NCI-H774 (cell line): Measurements from ENCODE around the gene GALNT15.

Experiments used
- DNase-seq: peaks from one replicate; lab custom pipeline; 2025; lab: John Stamatoyannopoulos, UW

GALNT15 gene

DNA sequence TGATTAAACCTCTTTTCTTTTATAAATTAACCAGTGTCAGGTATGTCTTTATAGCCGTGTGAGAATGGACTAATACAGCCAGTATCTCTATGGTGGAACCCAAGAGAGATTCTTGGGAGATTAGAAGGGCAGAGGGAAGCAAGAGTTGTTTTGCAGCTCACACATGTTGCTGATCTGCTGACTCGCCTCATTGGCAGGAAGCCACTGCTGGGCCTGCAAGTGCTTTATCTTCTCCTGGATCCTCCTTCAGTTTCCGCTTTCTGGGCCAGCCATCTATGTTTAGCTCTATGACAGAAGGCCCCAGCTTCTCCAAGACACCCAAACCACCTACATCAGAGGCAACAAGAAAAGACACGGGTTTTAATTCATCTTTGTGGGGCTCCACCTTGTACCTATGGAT, 23.4 kb upstream of the GALNT15 start:
- no peak for DNase-seq

DNA sequence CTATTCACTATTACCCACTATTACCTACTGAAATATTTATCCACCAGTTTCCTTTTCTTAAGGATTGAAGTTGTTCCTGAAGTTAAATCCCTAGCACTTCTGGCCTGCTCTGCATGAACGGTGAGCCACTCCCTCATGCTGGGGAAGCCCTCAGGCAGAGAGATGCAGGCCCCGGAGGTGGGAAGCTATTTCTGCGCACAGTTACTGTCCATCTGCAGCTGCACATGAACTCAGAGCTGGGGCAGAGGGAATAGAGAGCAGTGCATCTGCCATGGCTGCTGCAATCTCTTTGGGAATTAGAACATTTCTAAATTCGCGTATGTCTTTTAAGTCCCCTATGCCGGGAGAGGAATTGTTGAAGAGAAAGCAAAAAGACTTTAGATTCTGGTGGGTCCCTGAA, 6.3 kb upstream of the GALNT15 start:
- DNase-seq, result no peak

DNA sequence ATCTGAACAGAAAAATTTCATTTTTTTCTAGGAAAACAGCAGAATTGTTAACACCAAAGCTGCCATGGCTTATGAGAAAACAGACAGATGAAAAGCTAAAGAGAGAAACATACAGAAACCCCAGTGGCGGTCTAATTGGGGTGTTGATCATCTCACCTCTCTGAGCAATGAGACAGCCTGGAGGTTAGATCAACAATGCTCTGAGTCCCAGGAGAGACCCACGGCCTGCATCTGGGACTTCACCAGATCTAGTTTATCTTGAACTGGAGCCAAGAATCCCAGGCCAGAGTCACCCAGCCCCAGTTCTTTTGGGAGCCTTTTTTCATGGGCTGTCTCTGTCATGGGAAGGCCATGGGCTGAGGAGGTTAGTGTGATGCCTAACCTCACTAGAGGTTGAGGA, 3.5 kb upstream of the GALNT15 start:
- DNase-seq, result no peak

DNA sequence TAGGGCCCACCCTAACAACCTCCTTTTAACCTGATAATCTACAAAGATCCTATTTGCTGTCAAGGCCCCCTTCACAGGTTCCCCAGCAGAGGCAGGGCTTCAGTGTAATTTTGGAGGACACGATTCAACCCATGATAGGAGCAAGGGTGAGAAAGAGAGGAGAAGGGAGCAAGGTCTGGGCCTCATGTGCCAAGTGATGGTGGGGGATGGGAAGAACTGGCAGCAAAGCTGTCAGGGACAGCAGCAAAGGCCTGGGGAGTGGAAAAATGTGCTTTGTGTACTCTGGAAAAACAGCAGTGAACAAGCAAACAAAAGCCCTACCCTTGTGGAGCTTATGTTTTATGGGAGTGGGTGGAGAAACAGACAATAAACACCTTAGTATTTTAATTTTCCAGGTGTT, 2.7 kb upstream of the GALNT15 start:
- DNase-seq, result no peak

DNA sequence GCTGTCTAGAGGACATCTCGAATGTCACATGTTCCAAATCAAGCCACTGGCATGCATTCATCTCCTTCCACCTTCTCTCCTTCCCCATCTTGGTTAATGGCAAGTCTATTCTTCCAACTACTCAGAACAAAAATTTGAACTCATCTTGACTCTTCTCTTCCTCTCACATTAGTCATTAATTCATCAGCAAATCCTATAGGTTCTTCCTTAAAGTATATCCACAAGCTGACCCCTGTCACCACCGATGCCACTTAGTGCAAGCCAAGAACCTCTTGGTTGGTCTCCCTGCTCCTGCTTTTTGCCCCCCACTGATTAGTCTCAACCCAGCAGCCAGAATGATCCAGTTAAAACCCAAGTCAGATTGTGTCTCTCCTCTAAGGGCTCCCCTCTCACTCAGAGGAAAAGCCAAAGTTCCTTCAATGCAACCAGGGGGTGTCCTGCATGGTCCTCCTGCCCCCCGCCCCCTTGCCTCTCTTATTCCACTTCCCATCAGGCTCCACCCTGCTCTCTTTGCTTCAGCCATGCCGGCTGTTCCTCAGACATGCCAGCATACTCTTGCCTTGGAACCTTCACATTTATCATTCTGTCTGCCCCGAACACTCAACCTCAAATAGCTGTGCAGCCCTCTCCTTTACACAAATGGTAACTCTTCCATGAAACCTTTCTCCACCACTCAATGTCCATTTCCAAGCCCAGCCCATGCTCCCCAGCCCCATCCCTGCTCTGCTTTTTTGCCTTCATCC, 1.0 kb upstream of the GALNT15 start:
- DNase-seq, result no peak

DNA sequence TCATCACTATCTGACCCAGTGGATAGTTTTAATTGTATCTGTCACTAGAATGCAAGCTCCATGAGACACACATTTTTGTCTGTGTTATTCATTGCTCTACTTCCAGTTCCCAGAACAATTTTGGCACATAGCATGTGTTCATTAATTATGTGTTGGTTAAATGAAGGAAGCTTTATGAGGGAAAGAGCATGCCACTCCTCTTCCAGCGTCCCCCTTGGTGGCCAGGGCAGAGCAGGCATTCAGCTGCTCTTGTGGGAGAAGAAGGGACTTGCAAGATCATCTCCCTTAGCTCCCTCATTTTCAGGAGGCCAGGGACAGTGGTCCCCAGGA, 489 bp upstream of the GALNT15 start:
- no peak for DNase-seq

DNA sequence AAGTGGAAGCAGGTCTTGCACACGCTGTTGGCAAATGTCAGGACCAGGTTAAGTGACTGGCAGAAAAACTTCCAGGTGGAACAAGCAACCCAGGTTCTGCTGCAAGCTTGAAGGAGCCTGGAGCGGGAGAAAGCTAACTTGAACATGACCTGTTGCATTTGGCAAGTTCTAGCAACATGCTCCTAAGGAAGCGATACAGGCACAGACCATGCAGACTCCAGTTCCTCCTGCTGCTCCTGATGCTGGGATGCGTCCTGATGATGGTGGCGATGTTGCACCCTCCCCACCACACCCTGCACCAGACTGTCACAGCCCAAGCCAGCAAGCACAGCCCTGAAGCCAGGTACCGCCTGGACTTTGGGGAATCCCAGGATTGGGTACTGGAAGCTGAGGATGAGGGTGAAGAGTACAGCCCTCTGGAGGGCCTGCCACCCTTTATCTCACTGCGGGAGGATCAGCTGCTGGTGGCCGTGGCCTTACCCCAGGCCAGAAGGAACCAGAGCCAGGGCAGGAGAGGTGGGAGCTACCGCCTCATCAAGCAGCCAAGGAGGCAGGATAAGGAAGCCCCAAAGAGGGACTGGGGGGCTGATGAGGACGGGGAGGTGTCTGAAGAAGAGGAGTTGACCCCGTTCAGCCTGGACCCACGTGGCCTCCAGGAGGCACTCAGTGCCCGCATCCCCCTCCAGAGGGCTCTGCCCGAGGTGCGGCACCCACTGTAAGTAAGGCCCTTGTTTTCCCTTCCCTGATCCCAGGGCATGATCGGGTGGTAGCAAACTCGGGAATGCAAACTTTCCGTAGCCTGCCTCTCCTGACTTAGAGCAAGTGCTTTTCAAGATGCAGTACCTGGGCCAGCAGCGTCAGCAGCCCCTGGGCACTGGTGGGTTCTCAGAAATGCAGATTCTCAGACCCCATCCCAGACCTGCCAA, 759 bp downstream of the GALNT15 start:
- DNase-seq, result no peak

DNA sequence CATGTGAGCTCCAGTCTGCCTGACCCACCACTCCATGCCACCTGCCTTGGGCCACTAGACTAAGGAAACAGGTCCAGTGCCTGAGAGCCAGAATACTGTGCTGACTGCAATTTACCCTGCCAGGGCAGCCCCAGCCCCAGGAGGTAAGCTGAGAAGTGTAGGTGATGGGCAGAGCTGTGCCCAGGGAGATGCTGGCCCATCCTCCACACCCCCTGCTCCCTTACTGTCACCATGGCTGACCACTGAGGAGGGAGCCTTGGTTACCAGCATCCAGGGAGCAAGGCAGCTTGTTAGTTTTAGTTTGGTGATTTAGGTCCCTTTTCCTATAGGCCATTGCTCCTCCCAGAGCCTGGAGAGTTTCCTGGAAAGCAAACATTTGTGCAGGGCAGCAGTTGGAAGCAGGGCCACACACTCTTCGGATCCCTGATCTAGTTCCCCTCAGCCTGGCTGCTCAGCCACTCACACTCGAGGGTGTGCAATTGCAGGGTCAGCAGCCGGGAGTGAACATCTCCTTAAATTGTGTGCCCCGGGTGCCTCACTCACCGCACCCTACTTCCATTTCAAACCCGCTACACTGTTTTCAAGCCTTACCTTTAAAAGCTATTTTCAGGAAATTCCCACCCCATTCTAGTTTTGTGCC, 2.0 kb downstream of the GALNT15 start:
- no peak for DNase-seq

DNA sequence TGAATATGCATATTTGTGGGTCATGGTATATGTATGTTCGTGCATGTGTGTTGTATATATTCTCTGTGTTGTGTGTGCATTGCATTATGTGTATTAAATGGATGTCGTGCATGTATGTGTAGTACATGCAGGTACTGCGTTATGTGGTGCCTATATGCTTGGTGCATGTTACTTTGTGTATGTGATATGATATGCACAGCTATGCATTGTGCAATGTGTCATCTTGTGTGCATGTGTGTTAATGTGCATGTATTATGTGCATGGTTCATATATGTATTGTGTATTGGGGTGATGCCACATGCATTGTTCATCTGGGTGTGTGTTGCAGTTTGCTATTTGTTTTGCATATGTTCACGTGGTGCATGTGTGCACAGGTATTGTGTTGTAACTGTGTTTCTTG, 2.9 kb downstream of the GALNT15 start:
- DNase-seq, result no peak

DNA sequence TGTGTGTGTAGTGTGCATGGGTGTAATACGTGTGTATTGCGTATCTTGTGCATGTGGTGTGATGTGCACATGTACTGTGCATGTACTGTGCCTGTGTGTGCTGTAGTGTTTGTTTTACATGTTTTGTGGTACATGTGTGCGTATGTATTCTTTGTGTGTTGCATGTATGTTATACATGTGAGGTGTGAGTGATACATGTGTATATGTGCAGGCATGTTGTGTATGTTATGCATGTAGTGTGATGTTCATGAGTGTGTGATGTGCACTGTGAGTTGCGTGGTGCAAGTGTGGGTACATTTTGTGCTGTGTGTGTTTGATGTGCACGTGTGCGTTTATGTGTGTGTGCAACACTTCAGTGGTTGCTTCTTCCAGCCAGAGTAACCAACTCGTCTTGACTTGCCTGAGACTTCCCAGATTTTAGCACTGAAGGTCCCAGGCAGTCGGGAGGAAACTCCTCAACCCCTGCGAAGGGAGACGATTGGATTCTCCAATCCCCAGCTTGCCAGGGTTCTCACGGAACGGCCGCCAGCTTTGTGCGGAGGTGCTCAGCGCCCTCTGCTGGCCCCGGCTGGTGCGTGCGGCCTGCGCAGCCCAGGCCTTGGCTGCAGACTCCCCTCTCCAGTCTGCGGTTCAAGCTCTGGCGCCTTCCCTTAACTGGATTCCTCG, 3.6 kb downstream of the GALNT15 start:
- no peak for DNase-seq

DNA sequence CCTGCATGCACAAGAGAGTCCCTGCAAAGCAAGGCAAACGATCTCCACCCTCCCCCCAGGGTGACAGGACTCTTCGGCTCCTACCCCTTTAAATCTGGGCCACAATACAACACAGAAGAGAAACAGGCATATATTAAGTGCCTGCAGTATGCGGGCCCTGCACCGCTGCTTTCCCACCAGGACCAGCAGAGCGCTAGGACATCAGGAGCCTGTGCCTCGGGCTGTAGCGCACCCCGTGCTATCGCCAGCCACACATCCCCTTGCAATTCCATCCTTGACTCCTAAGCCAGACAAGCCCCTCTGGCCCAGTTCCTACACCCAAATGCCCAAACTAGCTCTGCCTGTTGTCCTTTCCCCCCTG, 4.1 kb downstream of the GALNT15 start:
- no peak for DNase-seq

DNA sequence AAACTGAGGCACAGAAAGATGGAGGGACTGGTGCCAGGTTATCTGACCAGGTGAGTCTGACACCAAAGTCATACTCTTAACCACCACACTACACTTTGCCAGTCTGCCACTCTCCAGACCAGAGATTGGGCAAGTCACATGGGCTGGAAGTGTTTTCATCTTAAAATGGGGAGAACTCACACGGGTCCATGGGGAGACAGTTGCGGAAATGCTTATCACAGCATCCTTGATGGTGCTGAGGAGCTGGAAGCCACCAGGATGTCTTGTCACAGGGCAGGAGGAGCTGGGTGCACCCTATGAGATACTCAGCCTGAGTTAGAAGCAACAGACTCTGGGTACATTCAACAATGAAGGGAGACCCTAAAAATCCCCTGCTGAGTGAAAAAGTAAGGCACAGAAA, 4.8 kb downstream of the GALNT15 start:
- DNase-seq, result no peak

DNA sequence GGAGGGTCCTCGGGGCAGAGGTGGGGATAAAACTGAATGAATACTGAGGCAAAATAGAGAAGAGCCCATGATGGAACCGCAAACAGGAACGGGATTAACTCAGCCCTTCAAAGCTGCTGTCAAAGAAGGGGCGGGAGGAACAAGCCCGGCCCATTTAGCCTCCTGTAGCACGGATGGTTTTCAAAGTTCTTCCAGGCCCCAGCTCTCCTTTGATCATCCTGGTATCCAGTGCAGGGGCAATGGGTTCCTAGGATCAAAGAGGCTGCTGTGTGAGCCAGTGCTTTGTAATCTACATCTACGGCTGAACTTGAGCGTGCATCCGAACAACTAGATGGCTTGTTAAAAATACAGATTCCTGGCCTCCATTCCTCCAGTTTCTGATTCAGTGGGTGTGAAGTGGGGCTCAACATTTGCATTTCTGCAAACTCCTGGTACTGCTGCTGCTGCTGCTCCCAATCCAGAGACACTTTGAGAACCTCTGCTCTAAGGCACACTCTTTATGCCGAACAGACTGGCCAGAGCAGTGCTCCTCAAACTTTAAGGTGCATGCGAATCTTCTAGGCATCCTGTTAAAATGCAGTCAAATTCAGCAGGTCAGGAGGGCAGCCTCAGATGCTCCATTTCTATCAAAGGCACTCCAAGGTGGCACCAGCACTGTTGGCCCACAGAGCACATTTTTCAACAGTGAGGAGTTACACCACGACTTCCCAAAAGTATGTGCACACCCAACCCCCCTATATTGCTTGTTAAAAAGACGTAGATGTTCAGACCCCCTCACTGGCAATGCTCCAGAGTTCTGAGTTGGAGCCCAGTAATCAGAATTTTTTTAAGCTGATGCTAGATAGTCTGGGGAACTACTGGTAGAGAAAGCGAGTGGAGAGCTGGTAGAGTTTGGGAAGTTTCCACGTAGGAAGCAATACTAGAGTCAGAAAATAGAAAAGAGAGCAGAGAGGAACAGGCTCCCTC, 5.6 kb downstream of the GALNT15 start:
- DNase-seq, result no peak

DNA sequence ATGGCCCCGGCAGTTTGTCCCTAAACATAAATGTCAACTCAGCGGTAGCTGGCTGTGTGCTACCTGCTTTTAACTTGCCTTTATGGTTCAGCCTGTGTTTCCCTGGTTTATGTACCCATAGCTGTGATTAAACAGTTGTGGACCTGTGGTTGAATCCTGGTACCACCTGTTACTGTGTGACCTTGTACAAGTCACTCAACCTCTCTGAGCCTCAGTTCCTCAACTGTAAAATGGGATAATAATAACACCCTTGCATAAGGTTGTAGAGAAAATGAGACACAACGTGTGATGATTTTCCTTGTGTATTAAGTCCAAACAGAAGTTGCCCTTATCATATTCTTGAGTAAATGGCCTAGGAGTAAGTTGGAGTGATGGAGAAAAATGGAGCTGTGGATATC, 6.3 kb downstream of the GALNT15 start:
- DNase-seq, result no peak

DNA sequence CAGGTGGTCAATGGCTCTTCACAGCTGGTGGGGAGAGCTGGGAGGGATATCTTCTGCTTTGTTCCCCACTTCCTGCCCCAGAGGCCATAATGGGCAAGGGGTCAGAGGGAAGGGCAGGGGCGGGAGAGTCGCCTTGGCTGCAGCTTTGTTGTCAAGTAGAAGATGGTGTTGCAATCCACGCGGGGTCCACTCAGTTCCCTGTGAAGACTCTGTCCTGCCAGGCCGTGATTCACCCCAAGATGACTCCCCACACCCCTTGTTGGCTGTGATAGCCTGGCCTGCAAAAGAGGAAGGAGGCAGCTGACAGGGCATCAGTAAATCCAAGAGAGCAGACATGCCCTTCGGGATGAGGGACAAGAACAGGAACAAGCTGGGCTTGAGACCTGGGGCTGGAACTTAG, 6.9 kb downstream of the GALNT15 start:
- no peak for DNase-seq

DNA sequence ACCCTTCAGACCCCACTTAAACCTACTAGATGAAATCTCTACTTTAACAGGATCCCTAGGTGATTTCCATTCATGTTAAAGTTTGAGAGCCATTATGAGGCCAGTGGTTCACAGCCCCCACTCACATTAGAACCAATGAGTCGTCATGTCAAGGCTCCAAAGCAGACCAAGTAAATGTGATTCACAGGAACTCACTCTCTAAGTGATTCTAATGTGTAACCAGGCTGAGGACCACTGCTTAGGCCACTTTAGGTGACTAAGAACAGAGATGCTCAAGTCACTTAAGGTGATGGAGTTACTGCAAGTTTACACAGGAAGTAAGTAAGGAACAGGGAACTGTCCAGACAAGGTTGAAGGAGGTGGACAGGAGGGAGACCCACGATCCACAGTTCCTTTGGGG, 7.7 kb downstream of the GALNT15 start:
- DNase-seq, result no peak

DNA sequence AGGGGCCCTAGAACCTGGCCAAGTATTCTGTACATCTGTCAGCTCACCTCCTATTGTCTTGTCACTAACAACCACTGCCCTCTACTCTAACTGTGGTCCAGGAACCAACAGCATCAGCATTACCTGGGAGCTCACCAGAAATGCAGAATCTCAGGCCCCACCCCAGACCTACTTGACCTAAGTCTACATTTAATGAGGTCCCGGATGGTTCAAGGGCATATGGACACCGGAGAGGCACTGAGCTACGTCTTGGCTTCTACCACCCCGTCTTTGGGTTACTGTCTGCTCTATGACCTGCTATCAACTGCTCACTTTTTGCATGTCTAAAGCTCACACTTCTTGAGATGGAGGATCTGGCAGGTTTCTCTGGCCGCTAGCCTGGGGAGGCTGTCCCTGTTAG, 8.1 kb downstream of the GALNT15 start:
- no peak for DNase-seq

DNA sequence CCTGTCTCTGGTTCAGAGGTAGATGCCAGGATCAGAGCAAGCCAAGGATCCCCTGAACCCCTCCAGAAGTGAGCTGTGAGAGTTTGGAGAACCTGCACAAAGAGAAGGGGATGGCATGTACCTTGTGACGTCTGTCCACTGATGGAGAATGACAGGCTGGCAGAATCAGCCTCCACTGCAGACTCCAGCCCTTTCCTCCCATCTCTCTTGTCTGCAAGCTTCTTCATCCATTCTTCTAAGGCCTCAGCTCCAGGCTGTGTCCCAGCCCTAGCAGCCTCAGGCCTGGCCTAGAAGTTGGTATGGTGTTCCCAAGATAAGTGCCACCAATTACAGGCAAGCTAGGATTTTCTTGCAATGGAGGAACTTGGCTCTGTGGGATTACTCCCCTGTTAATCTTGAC, 8.6 kb downstream of the GALNT15 start:
- no peak for DNase-seq

DNA sequence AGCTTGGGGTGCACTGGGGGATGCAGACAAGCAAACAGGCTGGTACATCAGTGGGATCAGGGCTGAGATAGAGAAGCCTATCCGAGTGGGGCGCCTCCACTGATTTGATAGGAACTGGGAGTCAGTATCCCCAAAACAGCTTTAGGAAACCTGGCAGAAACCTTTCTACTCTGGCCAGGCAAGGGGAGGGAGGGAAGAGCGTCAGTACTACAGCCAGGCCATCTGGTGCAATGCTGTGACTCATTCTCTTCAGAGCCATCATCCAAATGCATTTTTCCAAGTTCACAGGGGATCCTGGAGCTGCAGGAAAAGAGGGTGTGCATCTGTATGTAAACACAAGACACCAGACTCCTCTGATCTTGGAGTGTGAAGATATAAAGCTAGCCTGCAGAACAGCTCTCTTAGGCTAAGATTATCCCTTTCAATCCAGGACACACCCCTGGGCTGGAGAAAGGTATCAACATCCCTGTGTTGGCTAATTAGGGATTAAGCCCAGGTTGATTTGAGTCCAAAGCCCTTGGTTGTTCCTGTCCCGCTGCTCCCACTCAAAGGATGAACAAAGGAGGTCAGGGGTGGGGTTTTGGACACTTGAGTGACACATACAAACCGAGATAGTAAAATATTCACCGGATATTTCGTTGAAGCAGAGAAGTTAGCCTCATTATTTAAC, 9.3 kb downstream of the GALNT15 start:
- no peak for DNase-seq

DNA sequence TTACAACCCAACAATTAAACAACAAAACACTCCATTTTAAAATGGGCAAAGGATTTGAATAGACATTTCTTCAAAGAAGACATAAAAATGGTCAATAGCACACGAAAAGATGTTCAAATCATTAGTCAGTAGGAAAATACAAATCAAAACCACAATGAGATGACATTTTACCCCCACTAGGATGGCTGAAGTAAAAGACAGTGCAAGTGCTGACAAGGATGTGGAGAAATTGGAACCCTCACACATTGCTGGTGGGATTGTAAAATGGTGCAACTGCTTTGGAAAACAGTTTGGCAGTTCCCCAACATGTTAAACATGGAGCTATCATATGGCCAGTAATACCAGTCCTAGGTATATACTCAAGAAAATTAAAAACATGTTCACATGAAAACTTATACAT, 11.6 kb downstream of the GALNT15 start:
- DNase-seq, result no peak

DNA sequence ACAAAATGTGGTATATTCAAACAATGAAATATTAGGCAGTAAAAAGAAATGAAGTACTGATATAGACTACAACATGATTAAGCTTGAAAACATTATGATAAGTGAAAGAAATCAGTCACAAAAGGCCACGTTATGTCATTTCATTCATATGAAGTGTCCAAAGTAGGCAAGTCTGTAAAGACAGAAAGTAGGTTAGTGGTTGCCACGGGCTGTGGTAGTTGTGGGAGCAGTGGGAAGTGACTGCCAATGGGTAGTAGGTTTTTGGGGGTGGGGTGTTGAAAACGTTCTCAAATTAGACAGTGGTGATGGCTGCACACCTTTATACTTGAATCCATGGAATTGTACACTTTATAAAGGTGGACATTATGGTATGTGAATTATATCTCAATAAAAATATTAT, 12.1 kb downstream of the GALNT15 start:
- no peak for DNase-seq
